ENCODE data around the gene TJAP1. TPM values are rescaled to one million over a fixed set of nuclear protein-coding genes. Genes with fewer than 3 reads are reported as not detected.
"Not testable (repeated sequence)": the region's sequence is repeated elsewhere in the genome, so short reads cannot be mapped to it uniquely, and the experiment has no call there.

TJAP1 gene
- total RNA-seq, 1 donor from 2014 or later: 31.0 TPM

- Mint-ChIP-seq H3K9me3 (ENCODE audit: low read depth) (no peaks in the 10 kb centered on the region), H3K4me3 (ENCODE audit: unreplicated experiment) (no peak overlapping the region), H3K36me3 (ENCODE audit: low read depth) (peaks cover 43% of the 10 kb centered on the region), H3K27me3 (ENCODE audit: low read depth) (no peaks in the 10 kb centered on the region), H3K27ac (ENCODE audit: unreplicated experiment) (no peak overlapping the region), H3K4me1 (ENCODE audit: low read depth) (no peaks in the 10 kb centered on the region)
- TF ChIP-seq CTCF (IDR thresholded peaks at IDR 0.05): no peak
- no peak for DNase-seq (ENCODE audit: low spot score)
Measured at GRCh38 chr6:43522547-43523261, 45.3 kb downstream of the TJAP1 start.

GRCh38 chr6:43523284-43523683 is 45.9 kb downstream of the TJAP1 start:
- H3K9me3 Mint-ChIP-seq (ENCODE audit: low read depth): no peaks in the 10 kb centered on the region
- no peaks in the 10 kb centered on the region for H3K27me3 Mint-ChIP-seq (ENCODE audit: low read depth)
- H3K36me3 Mint-ChIP-seq (ENCODE audit: low read depth): peaks cover 46% of the 10 kb centered on the region
- no peak overlapping the region for H3K27ac Mint-ChIP-seq (ENCODE audit: unreplicated experiment)
- H3K4me3 Mint-ChIP-seq (ENCODE audit: unreplicated experiment): no peak overlapping the region
- TF ChIP-seq CTCF (IDR thresholded peaks at IDR 0.05): no peak
- DNase-seq (ENCODE audit: low spot score): no peak
- no peaks in the 10 kb centered on the region for H3K4me1 Mint-ChIP-seq (ENCODE audit: low read depth)

- no peak for DNase-seq (ENCODE audit: low spot score)
- Mint-ChIP-seq H3K9me3 (ENCODE audit: low read depth) (no peaks in the 10 kb centered on the region), H3K4me3 (ENCODE audit: unreplicated experiment) (no peak overlapping the region), H3K27me3 (ENCODE audit: low read depth) (no peaks in the 10 kb centered on the region), H3K4me1 (ENCODE audit: low read depth) (no peaks in the 10 kb centered on the region), H3K27ac (ENCODE audit: unreplicated experiment) (no peak overlapping the region), H3K36me3 (ENCODE audit: low read depth) (peaks cover 47% of the 10 kb centered on the region)
- TF ChIP-seq CTCF (IDR thresholded peaks at IDR 0.05): no peak
Measured at GRCh38 chr6:43524483-43524961, 47.2 kb downstream of the TJAP1 start.

- Mint-ChIP-seq H3K4me3 (ENCODE audit: unreplicated experiment) (no peak overlapping the region), H3K9me3 (ENCODE audit: low read depth) (no peaks in the 10 kb centered on the region), H3K36me3 (ENCODE audit: low read depth) (peaks cover 16% of the 10 kb centered on the region), H3K27ac (ENCODE audit: unreplicated experiment) (no peak overlapping the region), H3K27me3 (ENCODE audit: low read depth) (no peaks in the 10 kb centered on the region), H3K4me1 (ENCODE audit: low read depth) (no peaks in the 10 kb centered on the region)
- TF ChIP-seq CTCF (IDR thresholded peaks at IDR 0.05): no peak
- no peak for DNase-seq (ENCODE audit: low spot score)
Measured at GRCh38 chr6:43532201-43532600, 54.8 kb downstream of the TJAP1 start.

- not testable (repeated sequence) for H3K4me1 Mint-ChIP-seq (ENCODE audit: low read depth)
Measured at GRCh38 chr6:43538986-43539385, 61.6 kb downstream of the TJAP1 start.

GRCh38 chr6:43539409-43539808 is 62.0 kb downstream of the TJAP1 start:
- H3K4me3 Mint-ChIP-seq (ENCODE audit: unreplicated experiment); H3K27ac Mint-ChIP-seq (ENCODE audit: unreplicated experiment); H3K9me3 Mint-ChIP-seq (ENCODE audit: low read depth); H3K27me3 Mint-ChIP-seq (ENCODE audit: low read depth); H3K4me1 Mint-ChIP-seq (ENCODE audit: low read depth); DNase-seq (ENCODE audit: low spot score): not testable (repeated sequence)
- peaks cover 19% of the 10 kb centered on the region for H3K36me3 Mint-ChIP-seq (ENCODE audit: low read depth)

More at GRCh38 chr6:43538986-43539385, 61.6 kb downstream of the TJAP1 start:
- not testable (repeated sequence) for DNase-seq (ENCODE audit: low spot score); H3K9me3 Mint-ChIP-seq (ENCODE audit: low read depth); H3K4me3 Mint-ChIP-seq (ENCODE audit: unreplicated experiment); H3K27ac Mint-ChIP-seq (ENCODE audit: unreplicated experiment); H3K27me3 Mint-ChIP-seq (ENCODE audit: low read depth)
- peaks cover 18% of the 10 kb centered on the region for H3K36me3 Mint-ChIP-seq (ENCODE audit: low read depth)

All from chondrocyte (in vitro differentiated cells).